Measurements from ENCODE around the gene HLA-A.

Gene HLA-A

GRCh38 chr6:29935273-29935955, 6.9 kb upstream of the HLA-A start:
- no peak for DNase-seq (ENCODE audit: low read depth)

GRCh38 chr6:29938746-29939508, 3.4 kb upstream of the HLA-A start:
- DNase-seq (ENCODE audit: low read depth), result no peak

- DNase-seq (ENCODE audit: low read depth), result no peak
These were observed 1.3 kb upstream of the HLA-A start for GRCh38 chr6:29941016-29941415.

GRCh38 chr6:29941471-29941870, 861 bp upstream of the HLA-A start:
- peak; percentile 17 for DNase-seq (ENCODE audit: low read depth)

- DNase-seq (ENCODE audit: low read depth), result no peak
These were observed 437 bp upstream of the HLA-A start for GRCh38 chr6:29941916-29942274.

- no peak for DNase-seq (ENCODE audit: low read depth)
These were observed 978 bp downstream of the HLA-A start for GRCh38 chr6:29943053-29943966.

- DNase-seq (ENCODE audit: low read depth), result no peak
These were observed 3.0 kb downstream of the HLA-A start for GRCh38 chr6:29945281-29945820.

- no peak for DNase-seq (ENCODE audit: low read depth)
These were observed 4.1 kb downstream of the HLA-A start for GRCh38 chr6:29946223-29947076.

GRCh38 chr6:29947077-29947980, 5.0 kb downstream of the HLA-A start:
- DNase-seq (ENCODE audit: low read depth), result no peak

- no peak for DNase-seq (ENCODE audit: low read depth)
These were observed 5.9 kb downstream of the HLA-A start for GRCh38 chr6:29948277-29948676.

- no peak for DNase-seq (ENCODE audit: low read depth)
These were observed 7.6 kb downstream of the HLA-A start for GRCh38 chr6:29949934-29950333.

GRCh38 chr6:29951882-29952281, 9.6 kb downstream of the HLA-A start:
- no peak for DNase-seq (ENCODE audit: low read depth)

- no peak for DNase-seq (ENCODE audit: low read depth)
These were observed 10.7 kb downstream of the HLA-A start for GRCh38 chr6:29953001-29953441.

- no peak for DNase-seq (ENCODE audit: low read depth)
These were observed 11.4 kb downstream of the HLA-A start for GRCh38 chr6:29953686-29954085.

GRCh38 chr6:29954272-29954671, 11.9 kb downstream of the HLA-A start:
- DNase-seq (ENCODE audit: low read depth), result no peak

- DNase-seq (ENCODE audit: low read depth), result no peak
These were observed 13.5 kb downstream of the HLA-A start for GRCh38 chr6:29955783-29956182.

GRCh38 chr6:29956518-29956917, 14.2 kb downstream of the HLA-A start:
- DNase-seq (ENCODE audit: low read depth), result no peak

GRCh38 chr6:29958046-29958445, 15.7 kb downstream of the HLA-A start:
- DNase-seq (ENCODE audit: low read depth), result no peak

- DNase-seq (ENCODE audit: low read depth), result no peak
These were observed 16.6 kb downstream of the HLA-A start for GRCh38 chr6:29958921-29959320.

- DNase-seq (ENCODE audit: low read depth), result no peak
These were observed 17.1 kb downstream of the HLA-A start for GRCh38 chr6:29959467-29959866.
